22Rv1 (cell line): ENCODE results near the gene ZNF804A.

Source experiments
- CTCF ChIP-seq: fragments of 450-650 bp; IDR thresholded peaks from 2 replicates; pipeline ENCODE4 v1.5.1; 2017; ENCODE audit warnings: mild to moderate bottlenecking
- ZFX ChIP-seq: fragments of 450-650 bp; IDR thresholded peaks from 2 replicates; pipeline ENCODE4 v1.6.1; 2017; ENCODE audit warnings: antibody characterized with exemption, borderline replicate concordance

DNA sequence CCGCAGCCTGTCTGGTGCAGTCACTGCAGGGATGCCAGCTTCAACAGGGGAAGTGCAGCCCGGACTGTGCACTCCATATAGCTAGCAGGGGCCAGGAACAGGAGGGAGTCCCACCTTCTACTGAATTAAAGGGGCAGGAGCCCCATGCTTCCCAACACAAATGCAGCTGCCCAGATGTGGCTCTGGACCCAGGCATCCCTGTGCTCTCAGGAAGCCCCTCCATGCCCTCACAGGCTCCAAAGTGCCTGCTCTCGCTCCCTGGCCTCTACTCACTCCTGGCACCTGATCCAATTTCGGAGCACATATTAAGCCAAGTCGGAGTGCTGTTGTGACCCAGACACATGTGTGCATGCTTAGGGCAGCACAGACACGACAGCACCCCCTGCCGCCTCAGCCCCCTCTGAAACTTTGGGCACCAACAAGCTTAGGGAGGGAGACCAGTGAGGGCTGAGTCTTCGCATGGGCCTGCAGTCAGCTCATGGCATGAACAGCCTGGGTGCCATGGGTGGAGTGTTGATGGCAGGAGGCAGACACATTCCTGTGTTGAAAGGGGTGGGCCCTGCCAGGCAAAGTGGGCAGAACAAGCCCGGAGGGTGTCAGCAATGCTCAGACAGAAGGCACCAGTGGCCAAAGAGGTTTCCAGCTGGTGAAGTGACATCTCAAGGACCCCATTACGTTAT lies 83.5 kb downstream of the ZNF804A start:
- TF ChIP-seq CTCF, result no peak
- no peak for TF ChIP-seq ZFX
